T-helper 1 cell treated with Interleukin-12 subunit alpha and Interleukin-12 subunit beta and Interleukin-4 antibody, amounts not matched to agents 30 μg/mL and 1 μg/mL, for 36 hours (primary cell): ENCODE results near the gene UQCRQ.

Experiments
- H3K27ac Mint-ChIP-seq: one replicate; pipeline ENCODE4 v1.8.0; 2021; ENCODE audit warnings: mild to moderate bottlenecking, mixed read lengths
- H3K27me3 Mint-ChIP-seq: one replicate; pipeline ENCODE4 v1.8.0; 2021; ENCODE audit warnings: low read depth, mixed read lengths
- H3K36me3 Mint-ChIP-seq: one replicate; pipeline ENCODE4 v1.8.0; 2021; ENCODE audit warnings: low read depth, mixed read lengths
- H3K4me1 Mint-ChIP-seq: one replicate; pipeline ENCODE4 v1.8.0; 2021; ENCODE audit warnings: low read depth, mixed read lengths
- H3K4me3 Mint-ChIP-seq: one replicate; pipeline ENCODE4 v1.8.0; 2021; ENCODE audit warnings: mild to moderate bottlenecking, moderate library complexity, mixed read lengths
- H3K9me3 Mint-ChIP-seq: one replicate; pipeline ENCODE4 v1.8.0; 2021; ENCODE audit warnings: mixed read lengths

The UQCRQ gene

GRCh38 chr5:132898094-132898493 is 31.7 kb downstream of the UQCRQ start:
- no peak overlapping the region for H3K4me3 Mint-ChIP-seq
- peaks cover 17% of the 10 kb centered on the region for H3K4me1 Mint-ChIP-seq
- H3K27ac Mint-ChIP-seq = no peak overlapping the region
- no peaks in the 10 kb centered on the region for H3K27me3 Mint-ChIP-seq
- H3K36me3 Mint-ChIP-seq = peaks cover 43% of the 10 kb centered on the region
- no peaks in the 10 kb centered on the region for H3K9me3 Mint-ChIP-seq

GRCh38 chr5:132901036-132901435 is 34.6 kb downstream of the UQCRQ start:
- peaks cover 36% of the 10 kb centered on the region for H3K36me3 Mint-ChIP-seq
- H3K4me3 Mint-ChIP-seq = no peak overlapping the region
- no peaks in the 10 kb centered on the region for H3K9me3 Mint-ChIP-seq
- H3K27me3 Mint-ChIP-seq = no peaks in the 10 kb centered on the region
- no peak overlapping the region for H3K27ac Mint-ChIP-seq
- H3K4me1 Mint-ChIP-seq = peaks cover 14% of the 10 kb centered on the region

- no peak overlapping the region for H3K4me3 Mint-ChIP-seq
- H3K36me3 Mint-ChIP-seq = peaks cover 29% of the 10 kb centered on the region
- peaks cover 8% of the 10 kb centered on the region for H3K4me1 Mint-ChIP-seq
- H3K27me3 Mint-ChIP-seq = no peaks in the 10 kb centered on the region
- H3K9me3 Mint-ChIP-seq = no peaks in the 10 kb centered on the region
- no peak overlapping the region for H3K27ac Mint-ChIP-seq
Measured at GRCh38 chr5:132901730-132902129, 35.3 kb downstream of the UQCRQ start.

- Mint-ChIP-seq H3K27me3 (no peaks in the 10 kb centered on the region), H3K36me3 (peaks cover 21% of the 10 kb centered on the region), H3K4me1 (no peaks in the 10 kb centered on the region), H3K27ac (no peak overlapping the region), H3K9me3 (no peaks in the 10 kb centered on the region), H3K4me3 (no peak overlapping the region)
Measured at GRCh38 chr5:132905938-132906337, 39.5 kb downstream of the UQCRQ start.

GRCh38 chr5:132907161-132907560 is 40.7 kb downstream of the UQCRQ start:
- Mint-ChIP-seq H3K27ac (no peak overlapping the region), H3K4me1 (no peaks in the 10 kb centered on the region), H3K36me3 (peaks cover 22% of the 10 kb centered on the region), H3K4me3 (no peak overlapping the region), H3K27me3 (no peaks in the 10 kb centered on the region), H3K9me3 (no peaks in the 10 kb centered on the region)

- H3K27me3 Mint-ChIP-seq = no peaks in the 10 kb centered on the region
- no peak overlapping the region for H3K4me3 Mint-ChIP-seq
- H3K9me3 Mint-ChIP-seq = no peaks in the 10 kb centered on the region
- H3K4me1 Mint-ChIP-seq = no peaks in the 10 kb centered on the region
- H3K27ac Mint-ChIP-seq = no peak overlapping the region
- H3K36me3 Mint-ChIP-seq = peaks cover 16% of the 10 kb centered on the region
Measured at GRCh38 chr5:132909702-132910101, 43.3 kb downstream of the UQCRQ start.

DNA sequence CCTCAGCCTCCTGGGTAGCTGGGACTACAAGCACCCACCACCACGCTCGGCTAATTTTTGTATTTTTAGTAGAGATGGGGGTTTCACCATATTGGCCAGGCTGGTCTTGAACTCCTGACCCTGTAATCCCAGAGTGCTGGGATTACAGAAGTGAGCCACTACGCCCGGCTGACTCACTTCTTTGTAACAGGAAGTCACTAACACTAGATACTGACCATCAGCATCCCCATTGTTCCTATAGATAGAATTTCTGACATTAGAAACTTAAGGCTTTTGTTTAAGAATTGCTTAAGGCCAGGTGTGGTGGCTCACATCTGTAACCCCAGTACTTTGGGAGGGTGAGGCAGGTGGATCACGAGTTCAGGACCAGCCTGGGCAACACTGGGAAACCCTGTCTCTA is 49.2 kb downstream of the UQCRQ start:
- Mint-ChIP-seq H3K9me3 (no peaks in the 10 kb centered on the region), H3K36me3 (peaks cover 20% of the 10 kb centered on the region), H3K4me1 (no peaks in the 10 kb centered on the region), H3K4me3 (no peak overlapping the region), H3K27me3 (no peaks in the 10 kb centered on the region), H3K27ac (no peak overlapping the region)

DNA sequence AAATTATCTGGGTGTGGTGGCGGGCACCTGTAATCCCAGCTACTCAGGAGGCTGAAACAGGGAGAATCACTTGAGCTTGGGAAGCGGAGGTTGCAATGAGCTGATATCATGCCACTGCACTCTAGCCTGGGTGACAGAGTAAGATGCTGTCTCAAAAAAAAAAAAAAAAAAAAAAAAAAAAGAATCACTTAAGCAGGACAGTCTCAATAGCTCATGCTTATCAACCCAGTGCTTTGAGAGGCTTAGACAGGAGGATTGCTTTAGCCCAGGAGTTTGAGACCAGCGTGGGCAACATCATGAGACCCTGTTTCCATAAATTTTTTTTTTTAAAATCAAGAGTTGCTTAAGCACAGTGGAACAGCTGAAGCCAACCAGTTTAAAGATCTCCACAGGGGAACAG is 49.6 kb downstream of the UQCRQ start:
- no peak overlapping the region for H3K4me3 Mint-ChIP-seq

More for the DNA sequence above, 49.6 kb downstream of the UQCRQ start:
- Mint-ChIP-seq H3K27ac (no peak overlapping the region), H3K9me3 (no peaks in the 10 kb centered on the region), H3K27me3 (no peaks in the 10 kb centered on the region), H3K4me1 (no peaks in the 10 kb centered on the region), H3K36me3 (peaks cover 20% of the 10 kb centered on the region)
